SK-MEL-5 (cell line): ENCODE measurements around the gene CDH7. TPM values are rescaled to one million over a fixed set of nuclear protein-coding genes. Genes with fewer than 3 reads are reported as not detected.

Experiments used
- DNase-seq: peaks from one replicate; pipeline ENCODE4 v3.0.0-alpha.2; 2016; ENCODE audit warnings: low read depth, low spot score
- in situ Hi-C: cut with HindIII; loops from 2 replicates; pipeline ENCODE4 v1.10.0; 2016; ENCODE audit warnings: low sequenced_read_pairs, high pct_unique_total_duplicates, low pct_unique_long_range_greater_than_20kb
- polyA plus RNA-seq, 2 experiments: library from polyadenylated mRNA; depleted of rRNA; stranded (reverse); fragments of >200 nt; gene quantifications; 2 replicates each; pipeline ENCODE4 v1.2.3, GENCODE V29; 2015
- total RNA-seq: library from RNA; depleted of rRNA; stranded (reverse); fragments of >200 nt; shearing (Covaris generic); gene quantifications from 2 replicates; pipeline ENCODE4 v1.2.3, GENCODE V29; 2014; rRNA removed

CDH7 gene, protein sequence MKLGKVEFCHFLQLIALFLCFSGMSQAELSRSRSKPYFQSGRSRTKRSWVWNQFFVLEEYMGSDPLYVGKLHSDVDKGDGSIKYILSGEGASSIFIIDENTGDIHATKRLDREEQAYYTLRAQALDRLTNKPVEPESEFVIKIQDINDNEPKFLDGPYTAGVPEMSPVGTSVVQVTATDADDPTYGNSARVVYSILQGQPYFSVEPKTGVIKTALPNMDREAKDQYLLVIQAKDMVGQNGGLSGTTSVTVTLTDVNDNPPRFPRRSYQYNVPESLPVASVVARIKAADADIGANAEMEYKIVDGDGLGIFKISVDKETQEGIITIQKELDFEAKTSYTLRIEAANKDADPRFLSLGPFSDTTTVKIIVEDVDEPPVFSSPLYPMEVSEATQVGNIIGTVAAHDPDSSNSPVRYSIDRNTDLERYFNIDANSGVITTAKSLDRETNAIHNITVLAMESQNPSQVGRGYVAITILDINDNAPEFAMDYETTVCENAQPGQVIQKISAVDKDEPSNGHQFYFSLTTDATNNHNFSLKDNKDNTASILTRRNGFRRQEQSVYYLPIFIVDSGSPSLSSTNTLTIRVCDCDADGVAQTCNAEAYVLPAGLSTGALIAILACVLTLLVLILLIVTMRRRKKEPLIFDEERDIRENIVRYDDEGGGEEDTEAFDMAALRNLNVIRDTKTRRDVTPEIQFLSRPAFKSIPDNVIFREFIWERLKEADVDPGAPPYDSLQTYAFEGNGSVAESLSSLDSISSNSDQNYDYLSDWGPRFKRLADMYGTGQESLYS
- 3.1 and 3.3 TPM in 2 replicates for total RNA-seq
- polyA plus RNA-seq (2015; cell fraction: cytosol; rRNA removed) = 1.8 and 4.6 TPM in 2 replicates
- polyA plus RNA-seq (2015; cell fraction: nucleus; rRNA removed) = 0.17 and 0.46 TPM in 2 replicates

DNA sequence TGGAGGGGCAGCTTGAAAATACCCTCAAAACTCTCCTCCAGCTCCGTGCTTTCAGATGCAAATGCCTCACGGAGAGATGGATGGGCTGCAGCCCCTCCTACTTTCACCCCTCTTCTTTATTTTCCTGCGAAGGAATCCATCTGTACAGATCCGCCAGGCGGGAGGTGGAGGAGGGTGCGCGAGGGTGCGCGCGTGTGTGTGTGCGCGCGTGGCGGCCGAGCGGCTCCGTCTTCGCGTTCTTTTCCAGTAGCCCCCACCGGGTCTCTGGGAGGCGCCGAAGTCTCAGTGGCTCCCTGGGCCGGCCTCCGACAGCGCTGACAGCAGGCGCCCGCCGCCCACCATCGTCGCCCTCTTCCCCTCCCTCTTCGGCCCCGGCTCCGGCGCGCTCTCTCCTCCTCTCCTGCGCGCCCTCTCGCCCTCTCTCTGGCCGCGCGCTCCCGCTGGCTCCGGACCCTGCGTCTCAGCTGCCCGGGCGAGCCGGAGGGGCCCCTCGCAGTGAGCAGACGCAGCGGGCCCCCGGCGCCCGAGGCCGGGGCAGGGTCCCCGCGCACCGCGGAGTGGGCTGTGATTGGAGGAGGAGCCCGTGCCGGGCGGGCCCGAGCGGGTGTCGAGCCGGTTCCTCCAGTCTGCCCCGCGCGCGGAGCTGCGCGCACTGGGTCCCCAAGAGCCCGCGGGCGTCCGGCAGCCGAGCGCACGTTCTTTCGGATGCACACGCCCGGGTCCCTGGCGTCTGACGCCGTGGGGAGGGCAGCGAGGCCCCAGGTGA lies at the start of gene CDH7:
Gene CDH7, plus strand, starts transcription at position 624 of the 766 bp plus-strand sequence. CDS start 11,831 bp downstream, outside the sequence.
- DNase-seq = peak; percentile 7
- in situ Hi-C loops = no loop called here

DNA sequence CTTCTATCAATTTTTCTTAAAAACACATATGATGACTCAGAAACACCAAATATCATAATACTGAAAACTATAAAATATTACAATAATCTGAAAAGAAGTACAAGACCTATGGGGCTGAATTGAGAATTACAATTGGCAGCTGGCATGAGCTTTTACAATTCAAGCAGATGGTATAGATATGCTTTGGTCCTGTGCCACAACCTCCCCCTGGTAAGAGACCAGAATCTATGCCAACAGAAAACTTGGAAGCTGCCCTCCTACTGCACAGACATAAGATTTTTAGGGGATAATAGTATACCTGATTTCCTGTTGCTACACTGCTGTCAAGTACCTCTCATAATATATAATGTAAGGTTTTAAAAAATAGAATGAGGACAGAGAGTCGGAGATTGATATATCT lies 46.8 kb upstream of the CDH7 start:
- in situ Hi-C loops = no loop called here
- DNase-seq = no peak

DNA sequence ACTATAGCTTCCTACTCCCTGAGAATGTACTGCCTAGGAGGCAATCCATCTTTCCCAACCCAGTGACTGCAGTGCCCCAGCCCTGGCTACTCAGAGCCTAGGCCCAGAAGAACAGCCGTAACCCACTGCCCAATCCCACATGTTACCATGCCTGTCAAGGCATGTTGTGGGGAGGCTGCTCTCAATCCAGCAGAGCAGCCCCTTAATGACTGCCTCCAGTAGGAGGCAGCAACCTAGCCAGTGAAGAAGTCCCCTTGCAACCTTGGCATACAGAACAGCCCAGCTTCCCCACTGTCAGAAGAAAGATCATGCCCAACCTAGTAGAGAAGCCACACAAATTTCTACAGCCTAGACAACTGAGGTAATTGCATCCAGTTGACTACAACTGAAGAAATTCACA lies 44.2 kb upstream of the CDH7 start:
- in situ Hi-C loops = no loop called here
- no peak for DNase-seq

DNA sequence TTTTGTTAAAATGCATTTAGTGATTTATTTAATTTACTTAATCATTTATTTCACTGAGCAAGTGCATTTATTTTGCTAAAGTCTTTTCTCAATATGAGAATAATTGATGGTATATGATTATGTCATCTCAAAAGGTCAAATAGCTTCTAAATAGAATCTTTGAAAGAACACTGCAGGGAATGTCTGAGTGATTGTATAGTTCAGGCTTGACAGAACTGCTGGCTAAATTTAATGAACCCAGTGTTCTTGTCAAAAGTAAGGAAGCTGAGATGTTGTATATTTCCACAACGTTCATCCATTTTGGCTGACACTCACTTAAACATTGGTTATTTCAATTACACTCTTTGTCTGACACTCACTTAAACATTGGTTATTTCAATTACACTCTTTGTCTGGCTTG lies 39.3 kb upstream of the CDH7 start:
- in situ Hi-C loops = no loop called here

DNA sequence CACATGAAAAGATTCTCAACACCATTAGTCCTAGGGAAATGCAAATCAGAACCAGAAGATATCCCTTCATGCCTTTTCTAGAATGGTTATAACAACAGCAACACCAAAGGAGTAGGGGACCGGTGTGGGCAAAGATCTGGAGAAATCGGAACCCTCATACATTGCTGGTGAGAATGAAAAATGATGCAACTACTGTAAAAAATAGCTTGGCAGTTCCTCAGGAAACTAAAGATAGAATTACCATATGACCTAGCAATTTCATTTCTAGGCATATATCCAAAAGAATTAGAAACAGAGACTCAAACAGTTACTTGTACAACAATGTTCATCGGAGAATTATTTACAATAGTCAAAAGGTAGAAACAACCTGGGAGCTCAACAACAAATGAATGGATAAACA lies 29.2 kb upstream of the CDH7 start:
- no peak for DNase-seq
- in situ Hi-C loops = no loop called here

More for the DNA sequence above, 39.3 kb upstream of the CDH7 start:
- DNase-seq = peak; percentile 5

DNA sequence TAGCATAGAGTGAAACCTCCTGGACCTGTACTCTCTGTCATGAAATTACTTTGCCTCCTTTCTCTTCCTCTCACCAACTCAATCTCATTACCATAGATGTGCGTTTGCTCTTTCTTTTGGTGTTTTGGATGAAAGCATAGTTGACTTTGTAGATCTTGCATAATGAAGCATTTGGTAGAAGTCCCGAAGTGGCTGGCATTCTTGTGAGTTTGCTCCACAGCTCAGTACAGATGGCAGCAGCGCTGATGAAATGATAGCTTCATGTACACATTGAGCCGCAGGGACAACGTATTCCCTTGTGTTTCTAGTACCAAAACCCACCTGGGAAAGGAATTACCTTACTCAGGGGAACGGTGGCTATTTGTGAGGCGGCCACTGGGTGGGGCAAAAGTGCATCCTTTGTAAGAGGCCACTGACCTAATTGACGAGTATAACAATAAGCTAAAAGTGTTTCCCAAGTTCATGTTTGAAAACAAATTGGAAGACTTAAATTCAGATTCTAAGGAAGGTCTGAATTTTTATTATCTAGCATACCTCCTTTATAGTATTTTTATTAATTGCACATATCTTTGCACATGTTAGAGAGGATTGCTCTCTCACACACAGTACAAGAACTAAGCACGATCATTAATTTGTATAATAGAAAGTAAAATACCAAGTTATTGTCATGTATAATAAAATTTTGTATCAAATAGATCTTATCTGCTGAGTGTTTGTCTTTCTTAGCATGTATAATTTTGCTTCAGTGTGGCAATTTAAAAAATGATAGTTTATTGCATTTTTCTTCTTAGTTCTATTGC lies 25.4 kb upstream of the CDH7 start:
- DNase-seq = peak; percentile 51
- in situ Hi-C loops = no loop called here

DNA sequence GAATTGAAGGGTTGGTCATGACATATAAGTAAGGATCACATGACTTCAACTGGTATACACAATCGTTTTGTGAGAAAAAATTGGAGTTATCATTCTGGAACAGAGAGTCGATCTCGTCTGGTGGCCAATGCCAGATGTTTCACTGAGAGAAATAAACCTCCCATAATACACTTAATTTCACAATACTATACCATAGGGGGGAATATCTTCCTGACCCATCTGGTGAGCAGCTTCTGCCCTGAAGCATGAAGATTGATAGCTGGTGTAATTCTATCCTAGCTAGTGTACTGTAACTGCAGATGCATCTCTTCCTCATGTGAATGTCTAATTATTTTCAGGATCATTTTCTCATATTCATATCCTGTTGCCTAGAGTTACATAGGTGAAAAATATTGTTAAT lies 15.7 kb upstream of the CDH7 start:
- no peak for DNase-seq
- in situ Hi-C loops = no loop called here

DNA sequence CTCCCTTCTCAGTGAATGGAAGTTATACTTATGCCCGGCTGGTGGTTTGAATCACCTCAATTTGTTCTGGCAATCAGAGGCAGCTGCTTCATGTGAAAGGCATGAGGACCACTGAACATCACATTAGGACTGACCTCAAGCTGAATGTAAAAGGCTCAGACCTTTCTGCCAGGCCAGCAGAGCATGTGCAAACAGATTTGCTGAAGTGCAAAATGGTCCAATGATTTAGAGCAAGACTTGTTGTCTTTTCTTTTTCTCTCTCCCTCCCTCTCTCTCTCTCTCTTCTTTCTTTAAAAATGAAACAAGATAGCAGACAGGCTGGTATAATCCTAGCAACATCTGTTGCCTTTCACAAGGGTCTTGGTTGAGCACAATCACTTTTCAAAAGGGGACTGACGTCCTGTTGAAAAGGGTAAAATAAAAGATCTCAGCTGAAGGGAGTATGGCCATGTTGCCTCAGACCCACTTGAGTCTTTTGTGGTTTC lies 13.3 kb upstream of the CDH7 start:
- in situ Hi-C loops = no loop called here
- no peak for DNase-seq

DNA sequence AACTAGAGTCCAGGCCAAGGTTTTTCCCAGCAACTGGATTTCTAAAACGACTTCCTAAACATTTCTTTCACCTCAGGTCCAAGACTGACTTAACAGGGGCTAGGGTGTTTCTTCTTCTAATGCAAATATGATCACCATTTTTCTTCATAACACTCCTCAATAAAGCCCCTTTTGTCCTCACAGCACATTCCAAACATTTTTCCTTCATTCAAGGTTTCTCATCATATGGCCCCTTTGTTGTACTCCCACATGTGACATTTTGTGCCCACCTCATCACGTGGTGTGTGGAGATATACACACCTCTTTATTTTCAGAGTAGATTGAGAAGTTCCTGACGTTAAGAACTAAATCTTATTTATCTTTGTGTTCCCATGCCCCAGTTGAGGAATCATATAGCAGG lies 3.9 kb upstream of the CDH7 start:
- in situ Hi-C loops = no loop called here
- DNase-seq = peak; percentile 68

DNA sequence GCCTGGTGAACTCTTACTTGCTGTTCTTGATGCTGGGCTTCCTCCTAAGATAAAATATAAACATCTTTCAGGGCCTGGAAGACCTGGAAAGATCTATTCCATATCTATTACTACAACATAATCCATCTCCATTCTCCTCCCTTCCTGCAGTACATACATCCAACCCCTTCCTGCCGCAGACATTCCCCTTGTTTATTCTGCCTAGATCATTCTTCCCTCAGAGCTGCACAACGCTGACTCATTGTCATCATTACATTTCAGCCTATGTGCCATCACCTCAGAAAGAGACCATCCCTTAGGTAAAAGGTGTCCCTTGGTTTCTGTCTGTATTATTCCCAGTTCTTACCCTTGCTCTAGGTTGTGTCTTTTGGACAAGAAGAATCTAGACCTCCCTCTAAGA lies 2.5 kb upstream of the CDH7 start:
- DNase-seq = no peak
- in situ Hi-C loops = no loop called here

DNA sequence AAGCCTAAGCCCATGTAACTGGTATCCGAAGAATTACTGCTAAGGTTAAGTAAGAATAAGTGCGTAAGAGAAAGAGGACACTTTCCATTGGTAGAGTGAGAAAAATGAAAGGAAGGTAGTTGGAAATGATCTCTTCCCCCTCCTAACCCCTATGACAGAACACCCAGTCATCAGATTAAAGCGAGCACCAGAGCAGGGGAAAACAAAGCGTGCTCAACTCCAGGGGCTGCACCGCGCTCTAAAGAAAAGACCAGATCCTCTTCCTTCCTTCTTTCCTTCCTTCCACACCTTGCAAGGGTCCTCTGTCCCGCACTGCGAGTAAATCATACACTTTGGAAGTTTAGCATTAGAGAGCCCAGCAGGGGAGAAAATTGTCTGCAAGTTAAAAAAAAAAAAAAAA lies 971 bp upstream of the CDH7 start:
- DNase-seq = no peak
- in situ Hi-C loops = no loop called here

DNA sequence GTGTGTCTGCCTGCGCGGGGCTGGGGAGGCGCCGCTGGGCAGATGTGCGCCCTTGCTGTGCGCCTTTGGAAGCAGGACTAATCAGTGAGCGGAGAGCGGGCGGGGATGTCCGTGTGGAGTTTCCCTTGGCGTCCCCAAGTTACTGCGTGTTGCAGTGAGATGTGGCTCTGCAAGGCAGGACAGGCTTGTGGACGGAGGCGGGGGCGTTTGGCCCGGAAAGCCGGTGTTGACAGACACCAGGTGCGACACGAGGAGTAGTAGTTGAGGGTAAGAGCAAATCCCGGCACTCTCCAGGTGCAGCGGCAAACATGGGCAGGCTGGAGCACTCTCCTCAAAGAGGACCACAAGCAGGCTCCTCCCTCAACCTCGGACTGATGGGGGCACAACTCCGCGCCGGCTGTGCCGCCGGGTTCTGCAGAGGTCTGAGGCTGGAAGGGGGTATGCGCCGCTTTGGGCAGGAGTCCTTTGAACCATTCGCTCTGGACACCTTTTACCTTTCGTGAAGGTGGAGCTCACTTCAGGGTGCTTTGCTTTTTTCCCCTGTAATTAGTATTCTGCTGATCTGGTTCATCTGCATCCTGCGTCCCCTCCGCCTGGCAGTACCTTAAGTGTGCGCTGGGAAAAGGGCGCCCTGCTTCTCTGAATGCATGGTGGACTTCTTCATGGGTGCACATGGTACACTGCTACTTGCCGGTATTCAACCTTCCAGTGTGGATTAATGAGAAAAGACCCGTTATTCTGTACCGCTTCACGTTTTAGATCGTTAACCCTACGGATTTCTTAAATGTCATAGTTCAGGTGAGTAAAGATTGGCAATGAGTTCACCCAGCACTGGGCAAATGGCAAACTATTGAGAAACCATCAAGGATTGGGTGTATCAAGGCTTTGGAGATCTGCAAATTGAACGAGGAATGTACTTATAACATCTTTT lies 608 bp downstream of the CDH7 start:
- no peak for DNase-seq
- in situ Hi-C loops = no loop called here

DNA sequence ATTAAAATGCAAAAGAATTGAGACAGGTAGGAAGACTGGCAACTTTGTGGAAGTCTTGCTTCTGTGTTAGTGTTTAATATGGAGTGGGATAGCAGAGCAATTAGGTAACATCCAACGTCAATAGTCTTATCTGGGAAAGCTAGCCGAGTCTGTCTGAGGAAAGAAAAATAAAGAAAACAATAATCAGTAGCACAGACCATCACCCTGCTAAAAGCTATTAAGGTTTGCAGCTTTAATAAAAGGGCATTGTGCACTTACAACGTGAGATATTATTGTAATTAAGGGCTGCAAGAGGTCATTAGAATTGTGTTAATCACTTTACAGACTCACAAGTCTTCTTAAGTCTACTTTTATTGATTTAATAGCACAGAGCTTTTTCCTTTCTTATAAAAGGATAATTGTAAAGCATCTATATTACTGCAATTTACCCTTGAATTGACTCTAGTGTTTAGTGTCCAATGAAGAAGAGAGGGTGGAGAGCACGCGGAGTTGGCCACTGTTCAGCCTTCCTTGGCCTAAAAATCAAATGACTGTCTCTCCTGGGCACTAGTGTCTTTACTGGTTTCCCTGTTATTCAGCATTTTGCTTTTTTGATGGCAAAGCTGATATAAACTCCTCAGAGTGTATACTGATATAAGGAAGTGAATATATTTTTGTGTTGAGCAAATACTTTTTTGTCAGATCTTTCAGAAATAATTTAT lies 2.0 kb downstream of the CDH7 start:
- in situ Hi-C loops = no loop called here
- peak; percentile 41 for DNase-seq

DNA sequence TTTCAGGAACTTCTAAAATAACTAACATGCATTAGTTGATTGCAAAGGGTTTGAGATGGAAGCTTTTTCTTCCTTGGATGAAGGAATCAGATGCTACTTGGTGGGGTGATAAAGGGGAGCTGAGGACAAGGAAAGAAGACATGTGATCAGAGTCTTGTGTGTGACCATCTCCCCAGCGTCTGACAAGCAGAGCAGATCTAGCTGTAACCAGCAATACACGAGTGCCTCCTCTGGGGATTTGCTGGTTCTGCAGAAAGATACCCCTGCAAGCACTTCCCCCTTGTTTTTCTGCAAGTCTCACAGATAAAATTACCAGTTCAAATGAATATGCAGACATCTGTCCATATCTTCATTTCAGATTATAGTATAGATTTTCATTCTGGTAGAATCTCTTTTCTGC lies 2.7 kb downstream of the CDH7 start:
- in situ Hi-C loops = no loop called here
- peak; percentile 89 for DNase-seq

DNA sequence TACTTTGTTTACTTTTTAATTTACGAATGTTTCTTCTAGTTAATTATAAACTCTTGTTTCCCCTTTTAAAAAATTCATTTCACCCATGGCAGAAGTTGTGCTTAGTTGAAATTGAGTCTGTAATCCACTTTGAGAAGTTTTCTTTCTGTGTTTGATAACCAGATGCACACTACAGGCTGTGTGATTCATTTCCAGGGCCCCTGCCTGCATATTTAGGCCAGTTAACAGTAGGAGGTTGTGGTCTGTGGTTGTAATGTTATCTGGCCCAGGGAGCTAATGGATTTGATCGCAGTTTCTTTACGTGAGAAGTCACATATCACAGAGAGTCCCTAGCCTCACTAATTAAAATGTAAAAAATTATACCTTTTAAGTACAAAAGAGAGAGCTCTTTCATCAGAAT lies 3.3 kb downstream of the CDH7 start:
- peak; percentile 64 for DNase-seq
- in situ Hi-C loops = no loop called here

DNA sequence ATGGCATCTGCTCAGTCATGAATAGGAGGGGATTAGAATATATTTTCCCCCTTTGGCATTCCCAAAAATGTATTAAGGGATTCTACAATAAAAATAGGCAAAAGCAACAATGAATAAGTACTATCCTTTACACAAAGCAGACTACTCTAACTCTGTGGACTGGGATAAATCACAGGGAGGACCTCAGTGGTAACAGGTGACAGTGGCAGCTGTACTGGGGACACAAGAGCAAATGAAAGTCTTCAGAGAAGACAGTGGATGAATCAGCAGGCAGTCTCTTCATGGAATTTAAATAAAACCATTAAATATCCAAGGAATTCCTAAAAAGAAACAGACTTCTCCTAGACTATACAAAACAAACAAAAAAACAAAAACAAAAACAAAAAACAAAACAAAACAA lies 4.8 kb downstream of the CDH7 start:
- DNase-seq = no peak
- in situ Hi-C loops = no loop called here
